NCI-H1436 (cell line): ENCODE measurements around the gene SIGLEC11.
"Not testable (repeated sequence)": the region's sequence is repeated elsewhere in the genome, so short reads cannot be mapped to it uniquely, and the experiment has no call there.

Experiments used
- DNase-seq: peaks from one replicate; lab custom pipeline; 2025; lab: John Stamatoyannopoulos, UW

The SIGLEC11 gene

GRCh38 chr19:49981603-49982593 is 20.9 kb upstream of the SIGLEC11 start:
- DNase-seq: no peak

GRCh38 chr19:49978324-49978723 is 17.4 kb upstream of the SIGLEC11 start:
- no peak for DNase-seq

GRCh38 chr19:49977881-49978280 is 16.9 kb upstream of the SIGLEC11 start:
- DNase-seq: no peak

- no peak for DNase-seq
These were observed 16.1 kb upstream of the SIGLEC11 start for GRCh38 chr19:49977076-49977475.

GRCh38 chr19:49976496-49976895 is 15.5 kb upstream of the SIGLEC11 start:
- no peak for DNase-seq

- no peak for DNase-seq
These were observed 14.1 kb upstream of the SIGLEC11 start for GRCh38 chr19:49975051-49975450.

- no peak for DNase-seq
These were observed 13.0 kb upstream of the SIGLEC11 start for GRCh38 chr19:49973987-49974386.

- no peak for DNase-seq
These were observed 11.9 kb upstream of the SIGLEC11 start for GRCh38 chr19:49972841-49973240.

- DNase-seq: no peak
These were observed 11.0 kb upstream of the SIGLEC11 start for GRCh38 chr19:49971991-49972411.

- DNase-seq: not testable (repeated sequence)
These were observed 8.4 kb upstream of the SIGLEC11 start for GRCh38 chr19:49969355-49969754.

GRCh38 chr19:49968279-49968922 is 7.4 kb upstream of the SIGLEC11 start:
- DNase-seq: no peak

- not testable (repeated sequence) for DNase-seq
These were observed 1.1 kb downstream of the SIGLEC11 start for GRCh38 chr19:49959892-49960291.

- DNase-seq: not testable (repeated sequence)
These were observed 2.4 kb downstream of the SIGLEC11 start for GRCh38 chr19:49958596-49958995.

- not testable (repeated sequence) for DNase-seq
These were observed 2.8 kb downstream of the SIGLEC11 start for GRCh38 chr19:49958144-49958543.

GRCh38 chr19:49957262-49957915 is 3.6 kb downstream of the SIGLEC11 start:
- no peak for DNase-seq

- DNase-seq: no peak
These were observed 4.9 kb downstream of the SIGLEC11 start for GRCh38 chr19:49956115-49956495.

- DNase-seq: no peak
These were observed 6.0 kb downstream of the SIGLEC11 start for GRCh38 chr19:49954933-49955332.

- no peak for DNase-seq
These were observed 6.7 kb downstream of the SIGLEC11 start for GRCh38 chr19:49954092-49954829.

GRCh38 chr19:49953416-49953815 is 7.6 kb downstream of the SIGLEC11 start:
- no peak for DNase-seq

GRCh38 chr19:49952906-49953305 is 8.1 kb downstream of the SIGLEC11 start:
- no peak for DNase-seq

- DNase-seq: no peak
These were observed 8.5 kb downstream of the SIGLEC11 start for GRCh38 chr19:49952479-49952836.
